Hematopoietic multipotent progenitor cell treated with erythropoietin and hydrocortisone succinate and interleukin-3 and kit ligand, for 6 days (in vitro differentiated cells): ENCODE data around the gene MAP7D1.
"Not testable (repeated sequence)": the region's sequence is repeated elsewhere in the genome, so short reads cannot be mapped to it uniquely, and the experiment has no call there.

ENCODE experiments used
- DNase-seq: peaks from one replicate; pipeline ENCODE4 v3.0.0-alpha.2; 2015

MAP7D1 gene

DNA sequence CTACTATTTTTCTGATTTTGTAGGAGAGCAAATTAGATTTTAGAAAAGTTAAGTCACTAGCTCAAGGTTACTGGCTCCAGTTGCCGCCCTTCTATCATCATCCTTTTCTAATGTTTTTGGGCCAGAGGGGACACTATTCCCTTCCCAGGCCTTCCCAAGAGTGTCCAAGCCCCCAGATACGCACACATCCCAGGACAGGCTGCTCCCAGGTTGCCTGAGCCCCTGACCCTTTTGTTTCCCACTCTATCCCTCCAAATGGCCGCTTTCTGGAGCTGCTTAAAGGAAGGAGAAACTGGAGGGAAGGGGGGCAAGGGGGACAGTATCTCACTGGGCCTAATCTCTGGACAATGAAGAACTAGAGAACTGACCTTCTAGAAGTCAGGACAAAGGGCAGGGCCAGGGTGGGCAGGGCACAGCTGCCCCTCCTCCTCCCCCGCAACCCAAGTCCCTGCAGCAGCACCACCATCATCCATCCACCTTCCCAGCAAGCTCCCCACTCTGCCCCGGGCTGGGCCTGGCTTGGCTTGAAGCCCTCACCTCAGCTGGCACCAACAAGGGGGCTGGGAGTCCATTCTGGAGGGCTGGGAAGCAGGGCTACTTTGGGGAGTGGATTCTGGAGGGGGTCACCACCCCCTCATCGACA, 1.1 kb upstream of the MAP7D1 start:
- DNase-seq, result no peak

DNA sequence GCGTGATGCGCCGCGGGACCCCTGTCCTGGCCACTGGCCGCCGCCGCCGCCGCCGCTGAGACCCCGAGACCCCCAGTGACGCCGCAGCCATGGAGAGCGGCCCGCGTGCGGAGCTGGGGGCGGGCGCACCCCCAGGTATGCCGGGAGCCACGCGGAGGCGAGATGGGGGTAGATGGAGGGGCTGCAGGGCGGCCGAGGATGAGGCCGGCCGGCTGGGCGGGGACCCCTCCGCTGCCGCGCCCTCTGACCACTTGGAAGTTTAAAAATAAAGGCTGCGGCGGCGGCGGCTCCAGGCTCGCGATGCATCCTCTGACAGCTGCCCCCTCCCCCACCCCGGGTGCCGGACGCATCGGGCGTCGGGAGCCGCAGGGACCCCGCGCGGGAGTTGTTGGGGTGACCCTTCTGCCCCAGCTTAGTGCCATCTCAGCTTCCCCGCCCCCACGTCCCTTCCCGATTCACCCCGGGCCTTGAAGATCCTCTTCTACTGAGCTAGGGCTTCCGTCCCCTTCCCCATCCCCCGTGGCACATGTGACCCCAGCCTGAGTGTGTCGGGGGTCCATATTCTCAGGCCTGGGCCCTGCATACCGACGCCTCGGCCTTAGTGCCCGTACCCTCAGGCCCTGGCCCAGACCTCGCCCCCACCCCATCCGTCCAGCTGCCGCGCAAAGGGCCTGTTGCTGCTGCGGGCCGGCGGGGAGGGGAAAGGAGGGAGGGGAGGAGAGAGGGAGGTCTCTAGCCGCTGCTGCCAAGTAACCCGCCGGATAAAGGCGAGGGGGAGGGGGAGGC, 562 bp downstream of the MAP7D1 start:
- DNase-seq, result peak; percentile 73

DNA sequence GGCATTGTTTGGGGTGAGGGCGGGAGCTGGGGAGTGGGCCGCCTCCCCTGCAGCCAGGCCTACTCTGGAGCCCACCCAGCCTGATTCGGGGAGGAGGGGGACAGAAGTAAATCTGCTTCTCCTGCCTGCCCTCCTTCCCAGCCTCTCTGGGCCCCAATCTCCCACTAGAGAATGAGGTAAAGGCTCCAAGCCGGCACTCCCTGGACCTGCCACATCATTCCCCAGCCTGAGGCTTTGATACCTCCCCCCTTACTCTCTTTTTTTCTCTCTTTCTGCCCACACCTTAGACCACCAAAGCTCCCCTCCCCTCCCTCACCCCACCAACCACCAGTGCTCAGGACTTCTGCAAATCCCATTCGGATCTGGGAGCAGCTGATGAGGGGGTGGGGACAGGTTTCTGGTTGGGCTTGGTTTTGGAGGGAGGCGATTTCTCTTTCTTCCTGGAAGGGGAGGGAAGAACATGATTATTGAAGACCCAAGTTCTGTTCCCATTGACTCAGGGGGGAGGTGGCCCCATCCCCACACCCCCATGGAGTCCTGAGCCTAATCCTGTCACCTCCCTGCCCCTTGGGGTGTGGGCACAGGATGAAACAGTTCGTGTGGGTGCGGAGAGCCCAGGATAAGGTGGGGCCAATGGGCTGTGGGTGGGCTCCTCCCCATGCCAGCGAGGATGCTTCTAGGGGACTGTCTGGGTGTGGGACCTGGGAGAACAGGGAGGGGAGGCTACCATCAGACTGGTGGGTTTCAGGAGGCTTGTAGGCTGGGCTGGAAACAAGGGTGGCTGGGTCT, 1.3 kb downstream of the MAP7D1 start:
- peak; percentile 39 for DNase-seq

DNA sequence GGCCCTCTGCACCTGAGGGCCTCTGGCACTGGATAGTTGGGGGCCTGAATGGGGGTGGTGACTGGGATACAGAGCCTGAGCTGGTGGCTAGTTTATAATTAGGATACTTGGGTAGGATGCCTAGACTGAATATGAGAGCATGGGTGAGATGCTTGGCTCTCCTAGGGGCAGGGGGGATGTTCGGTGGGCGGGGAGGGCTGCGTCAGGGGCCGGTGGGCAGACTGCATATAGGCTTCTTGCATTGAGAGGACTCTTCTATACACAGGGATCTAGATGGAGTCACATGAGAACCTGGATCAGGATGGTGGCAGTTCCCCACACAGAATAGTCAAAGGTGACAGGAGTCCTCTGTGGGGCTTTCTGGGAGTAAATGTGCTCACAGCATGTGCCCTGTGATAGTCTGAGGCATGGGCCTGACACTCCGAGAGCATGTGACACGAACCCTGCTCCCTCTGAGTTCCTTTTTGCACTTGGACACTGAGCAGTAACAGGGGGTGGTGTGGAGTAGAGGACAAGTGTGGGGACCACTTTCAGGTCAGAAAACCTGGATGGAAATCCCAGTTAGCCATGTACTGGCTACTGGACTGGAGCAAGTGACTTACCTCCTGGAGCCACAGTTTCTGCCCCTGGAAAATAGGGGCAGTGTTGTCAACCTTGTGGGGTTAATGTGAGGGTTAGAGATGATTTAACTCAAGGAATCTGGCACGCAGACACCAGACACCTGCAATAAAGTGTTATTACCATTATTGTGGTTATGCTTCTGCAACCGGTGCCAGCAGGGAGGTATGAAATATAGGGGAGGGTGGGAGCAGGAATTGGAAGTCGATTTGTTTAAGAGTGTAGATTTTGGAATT, 2.2 kb downstream of the MAP7D1 start:
- no peak for DNase-seq

DNA sequence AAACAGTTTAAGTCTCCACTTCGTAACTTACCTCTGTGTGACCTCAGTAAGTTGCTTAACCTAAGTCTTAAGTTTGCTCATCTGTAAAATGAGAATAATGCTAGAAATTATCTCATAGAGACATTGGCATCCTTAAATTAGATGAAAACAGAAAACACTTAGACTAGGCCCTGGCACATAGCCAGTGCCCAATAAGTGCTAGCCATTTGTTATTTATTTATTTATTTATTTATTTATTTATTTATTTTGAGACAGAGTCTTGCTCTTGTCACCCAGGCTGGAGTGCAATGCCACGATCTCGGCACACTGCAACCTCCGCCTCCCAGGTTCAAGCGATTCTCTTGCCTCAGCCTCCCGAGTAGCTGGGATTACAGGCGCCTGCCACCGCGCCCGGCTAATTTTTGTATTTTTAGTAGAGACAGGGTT, 2.9 kb downstream of the MAP7D1 start:
- DNase-seq, result not testable (repeated sequence)

DNA sequence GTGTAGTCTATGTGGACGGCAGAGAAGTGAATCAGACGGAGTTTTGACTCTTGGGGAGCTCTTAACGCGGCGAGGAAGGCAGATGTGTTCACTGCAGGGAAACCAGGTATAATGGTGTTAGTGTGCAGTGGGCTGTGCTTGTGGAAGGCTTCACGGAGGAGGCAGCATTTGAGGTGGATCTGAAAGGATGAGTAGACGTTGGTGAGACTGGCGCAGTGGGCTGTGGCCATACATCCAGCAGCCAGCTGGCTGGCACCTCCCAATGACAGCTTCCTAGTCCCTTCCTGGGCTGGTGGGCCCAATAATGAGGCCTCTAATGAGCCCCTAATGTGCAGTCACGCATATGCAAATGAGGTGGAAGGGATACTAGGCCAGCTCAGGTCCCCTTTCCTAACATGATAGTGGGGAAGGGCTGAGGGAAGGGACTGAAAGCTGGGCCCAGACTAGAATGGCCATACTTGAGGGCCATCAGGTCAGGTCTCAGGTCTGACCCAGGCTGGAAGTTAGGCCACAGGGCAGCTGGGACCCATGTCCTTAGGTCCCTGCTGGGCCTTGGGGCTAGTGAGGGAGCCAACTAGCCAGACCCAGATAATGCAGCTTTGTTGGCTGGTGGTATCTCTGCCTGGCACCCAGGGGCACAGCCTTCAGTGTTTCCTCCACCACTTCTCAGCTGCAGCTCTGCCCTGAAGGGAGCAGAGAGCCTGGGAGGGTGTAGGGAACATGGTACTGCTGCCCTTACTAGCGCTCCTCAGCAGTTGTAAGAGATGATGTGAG, 3.8 kb downstream of the MAP7D1 start:
- peak; percentile 32 for DNase-seq

DNA sequence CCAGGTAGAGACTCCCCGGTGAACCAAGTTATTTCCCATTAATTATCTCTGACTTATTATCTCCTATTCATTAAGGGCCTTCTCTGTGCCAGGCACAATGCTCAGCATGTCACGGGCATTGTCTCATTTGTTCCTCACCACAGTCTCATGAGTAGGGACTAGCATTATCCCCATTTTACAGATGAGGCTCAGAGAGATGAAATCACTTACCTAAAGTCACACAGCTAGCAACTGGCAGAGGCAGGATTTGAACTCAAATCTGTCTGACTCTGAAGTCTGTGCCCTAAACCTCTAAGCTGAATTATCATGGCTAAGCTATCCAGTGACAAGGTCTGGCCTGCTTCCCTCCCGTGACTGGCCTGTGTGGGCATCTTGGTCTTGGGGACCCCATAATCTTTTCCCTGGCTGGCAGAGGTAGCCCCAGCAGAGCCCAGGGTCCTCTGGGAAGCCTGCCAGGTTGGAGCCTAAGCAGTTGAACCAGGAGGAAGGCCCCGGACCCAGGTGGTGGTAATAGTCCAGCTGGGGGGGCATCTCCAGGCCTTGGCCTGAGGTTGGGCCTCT, 4.5 kb downstream of the MAP7D1 start:
- no peak for DNase-seq

DNA sequence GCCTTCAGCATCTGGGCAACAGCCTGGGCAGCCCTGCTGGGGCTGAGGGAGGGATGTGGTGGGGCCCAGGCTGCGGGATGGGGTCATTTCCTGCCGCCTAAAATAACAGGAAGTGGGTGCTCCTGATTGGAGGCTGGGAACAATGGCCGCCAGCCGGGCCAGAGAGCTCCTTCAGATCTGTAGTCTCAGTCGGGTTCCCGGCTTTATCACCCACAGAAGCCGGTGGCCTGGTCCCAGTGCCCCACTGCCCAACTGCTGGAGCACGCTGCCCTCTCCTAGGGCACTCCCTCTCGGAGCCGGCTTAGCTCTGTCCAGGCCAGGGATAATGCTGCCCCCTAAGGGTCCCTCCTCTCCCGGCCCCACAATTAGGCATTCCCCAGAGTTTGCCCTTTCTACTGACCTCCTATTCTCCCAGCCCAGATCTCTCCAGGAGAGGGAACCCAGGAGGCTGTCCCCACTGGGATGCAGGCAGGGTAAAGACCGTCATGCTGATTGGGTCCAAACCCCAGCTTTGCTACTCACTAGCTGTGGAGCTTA, 5.1 kb downstream of the MAP7D1 start:
- peak; percentile 86 for DNase-seq

DNA sequence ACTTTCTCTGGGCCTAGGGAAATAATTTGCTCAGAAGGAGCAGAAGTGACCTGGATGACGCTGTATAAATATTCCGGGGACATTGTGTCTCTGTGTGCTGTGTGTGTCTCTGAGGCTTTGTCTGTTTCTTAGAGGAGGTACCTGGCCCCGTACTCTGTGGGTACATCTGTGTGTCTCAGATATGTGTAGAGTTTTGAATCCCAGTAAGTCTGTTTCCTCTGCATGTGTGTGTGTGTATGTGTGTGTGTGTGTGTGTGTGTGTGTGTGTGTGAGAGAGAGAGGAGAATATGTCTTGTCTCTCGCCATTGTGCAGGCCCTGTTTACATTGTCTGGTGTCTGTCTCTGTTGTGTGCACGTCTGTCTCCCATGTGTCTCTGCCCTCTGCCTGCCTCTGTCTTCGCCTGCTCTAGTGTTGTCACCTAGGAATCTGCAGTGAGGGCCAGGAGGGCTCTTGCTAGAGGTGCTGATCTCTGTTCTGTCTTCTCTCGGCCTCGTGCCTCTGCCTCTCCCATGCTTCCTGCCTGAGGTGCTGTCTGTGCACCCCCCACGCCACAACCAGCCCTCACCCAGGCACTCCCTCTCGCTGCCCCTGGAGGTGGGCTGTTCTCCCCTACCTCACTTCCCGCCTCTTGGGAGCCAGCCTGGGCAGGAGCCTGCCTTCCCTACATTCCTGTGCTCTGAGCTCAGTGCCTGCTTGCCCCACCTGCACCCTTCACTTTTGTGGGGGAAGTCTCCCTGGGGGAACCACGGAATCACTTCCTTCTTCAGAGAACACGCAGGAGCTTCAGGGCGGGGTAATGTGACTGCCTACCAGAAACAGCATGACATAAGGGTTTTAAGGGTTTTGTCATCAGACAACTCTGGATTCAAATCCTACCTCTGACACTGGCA, 5.9 kb downstream of the MAP7D1 start:
- peak; percentile 58 for DNase-seq

DNA sequence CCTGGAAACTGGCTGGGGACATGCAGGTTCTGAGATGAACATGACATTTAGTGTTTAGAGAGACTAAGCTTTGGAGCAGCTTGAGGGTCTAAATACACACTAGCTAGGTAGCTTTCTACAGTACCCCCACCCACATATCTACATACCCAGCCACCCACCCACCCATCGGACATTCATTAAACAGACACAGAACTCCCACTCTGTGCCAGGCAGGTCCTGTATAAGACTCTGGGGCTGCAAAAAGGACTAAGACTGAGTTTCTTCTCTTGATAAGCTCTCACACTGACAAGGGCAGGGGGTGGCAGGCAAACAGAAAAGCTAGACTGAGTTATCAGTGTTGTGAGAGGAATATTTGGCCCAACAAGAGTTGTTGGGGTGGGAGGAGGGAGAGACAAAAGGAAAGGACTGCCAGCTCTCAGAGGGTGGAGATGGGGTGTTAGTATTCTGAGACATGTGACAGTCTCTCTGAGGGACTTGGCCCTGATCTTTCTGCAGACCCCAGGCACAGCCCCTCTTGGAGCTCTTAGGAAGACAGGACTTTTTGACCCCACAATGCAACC, 6.8 kb downstream of the MAP7D1 start:
- peak; percentile 87 for DNase-seq

DNA sequence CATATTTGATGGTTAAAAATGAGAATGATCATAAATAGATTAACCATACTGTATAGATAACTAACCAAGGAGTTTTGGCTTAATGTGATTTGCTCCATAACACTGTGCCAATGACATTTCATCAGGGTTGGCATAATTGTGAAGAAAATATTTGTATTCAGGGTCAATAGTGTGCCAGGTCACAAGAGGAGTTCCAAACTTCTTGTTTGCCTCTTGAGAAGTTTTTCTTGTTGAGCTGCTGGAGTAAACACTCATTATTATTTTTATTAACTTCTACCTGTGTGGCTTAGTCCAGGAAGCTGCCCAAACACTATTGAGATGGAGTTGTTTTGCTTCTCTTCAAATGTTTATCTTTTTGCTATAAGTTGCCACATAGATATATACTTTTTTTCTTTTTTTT, 7.5 kb downstream of the MAP7D1 start:
- DNase-seq, result no peak

DNA sequence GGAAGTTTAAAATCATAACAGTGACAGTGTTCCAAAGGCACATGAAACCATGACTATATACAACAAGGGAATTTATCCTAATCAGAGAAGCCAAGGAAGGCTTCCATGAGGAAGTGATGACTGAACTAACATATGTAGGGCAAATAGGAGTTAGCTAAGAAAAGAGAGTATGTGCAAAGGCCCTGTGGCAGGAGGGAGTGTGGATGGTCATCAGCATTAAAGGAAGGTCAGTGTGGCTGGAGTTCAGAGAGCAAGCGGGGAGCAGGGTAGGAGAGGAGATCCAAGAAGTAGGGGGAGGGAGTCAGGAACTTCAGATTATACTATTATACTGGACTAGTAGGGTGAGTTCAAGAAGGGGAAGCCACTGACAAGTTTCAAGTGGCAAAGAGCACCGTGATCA, 8.4 kb downstream of the MAP7D1 start:
- no peak for DNase-seq

DNA sequence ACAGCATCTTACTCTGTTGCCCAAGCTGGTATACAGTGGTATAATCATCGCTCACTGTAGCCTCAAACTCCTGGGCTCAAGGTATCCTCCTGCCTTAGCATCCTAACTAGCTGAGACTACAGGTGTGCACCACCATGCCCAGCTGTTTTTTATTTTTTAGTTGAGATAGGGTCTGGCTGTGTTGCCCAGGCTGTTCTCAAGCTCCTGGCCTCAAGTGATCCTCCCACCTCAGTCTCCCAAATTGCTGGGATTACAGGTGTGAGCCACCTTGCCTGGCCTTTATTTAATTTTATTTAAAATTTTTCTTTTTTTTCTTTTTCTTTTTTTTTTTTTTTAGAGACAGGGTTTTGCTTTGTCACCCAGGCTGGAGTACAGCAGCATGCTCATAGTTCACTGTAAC, 9.2 kb downstream of the MAP7D1 start:
- DNase-seq, result no peak

DNA sequence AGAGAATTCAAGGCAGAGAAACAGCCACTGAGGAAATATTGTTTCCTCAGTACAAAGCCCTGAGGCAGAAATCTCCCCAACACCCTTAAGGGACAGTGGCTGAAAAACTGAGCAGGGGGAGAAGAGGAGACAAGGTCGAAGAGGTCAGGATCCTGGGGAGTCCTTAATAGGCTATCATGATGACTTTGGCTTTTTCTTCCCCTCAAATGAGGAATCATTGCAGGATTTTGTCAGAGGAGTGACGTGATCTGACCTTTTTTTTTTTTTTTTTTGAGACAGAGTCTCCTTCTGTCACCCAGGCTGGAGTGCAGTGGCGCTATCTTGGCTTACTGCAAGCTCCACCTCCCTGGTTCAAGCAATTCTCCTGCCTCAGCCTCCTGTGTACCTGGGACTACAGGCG, 10.2 kb downstream of the MAP7D1 start:
- no peak for DNase-seq

DNA sequence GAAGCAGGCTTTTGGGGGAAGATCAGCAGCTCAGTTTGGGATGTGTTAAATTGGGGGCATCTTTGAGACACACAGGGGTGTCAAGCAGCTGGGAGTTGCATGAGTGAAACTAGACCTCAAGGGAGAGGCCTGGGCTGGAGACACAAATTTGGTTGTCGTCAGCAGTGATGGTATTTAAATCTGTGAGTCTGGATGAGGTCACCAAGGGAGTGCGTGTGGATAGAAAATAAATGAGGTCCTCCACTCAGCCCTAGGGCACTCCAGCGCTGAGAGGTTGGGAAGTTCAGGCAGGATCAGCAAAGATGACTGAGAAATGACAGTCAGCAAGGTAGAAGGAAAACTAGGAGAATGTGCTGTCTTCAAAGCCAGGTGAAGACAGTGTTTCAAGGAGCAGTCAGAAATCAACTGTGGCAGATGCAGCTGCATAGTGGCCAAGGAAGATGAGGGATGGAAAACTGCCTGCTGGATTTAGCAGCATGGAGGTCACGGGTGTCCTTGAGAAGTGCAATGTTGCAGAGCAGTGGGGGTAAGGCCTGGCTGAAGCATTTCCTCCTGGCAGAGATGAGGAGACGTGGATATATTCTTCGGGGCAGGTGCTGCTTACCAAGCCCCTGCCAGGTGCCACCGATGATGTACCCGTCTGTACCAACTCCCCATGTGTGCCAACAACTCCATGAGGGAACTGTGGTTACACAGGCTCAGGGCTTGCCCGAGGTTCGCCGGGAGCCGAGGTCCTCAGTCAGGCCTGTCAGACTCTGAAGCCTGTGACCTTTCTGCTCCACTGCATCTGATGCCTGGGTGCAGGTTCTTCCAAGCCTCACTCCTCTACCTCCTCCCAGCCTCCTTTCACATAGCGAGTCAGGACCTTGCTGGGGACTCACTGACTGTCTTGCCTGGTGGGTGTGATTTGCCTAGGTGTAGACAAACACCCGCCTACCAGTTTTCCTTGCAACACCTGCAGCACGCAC, 11.3 kb downstream of the MAP7D1 start:
- no peak for DNase-seq

DNA sequence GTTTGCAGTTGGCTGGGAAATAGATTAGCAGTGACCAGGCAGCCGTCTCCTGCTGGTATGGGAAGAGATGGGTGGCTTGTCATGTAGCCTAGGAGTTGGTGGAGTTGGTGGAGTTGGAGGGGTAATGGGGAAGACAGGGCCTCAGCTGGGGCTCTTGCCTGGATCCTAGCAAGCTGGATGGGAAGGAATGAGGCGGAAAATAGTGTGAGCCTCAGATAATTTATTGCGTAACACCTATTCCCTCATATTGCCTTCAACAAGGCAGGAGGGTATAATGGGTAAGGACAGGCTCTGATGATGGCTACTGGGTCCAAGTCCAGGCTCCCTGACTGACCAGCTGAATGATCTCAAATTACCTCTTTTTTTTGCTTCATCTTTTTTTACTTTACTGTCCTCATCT, 12.6 kb downstream of the MAP7D1 start:
- DNase-seq, result no peak

DNA sequence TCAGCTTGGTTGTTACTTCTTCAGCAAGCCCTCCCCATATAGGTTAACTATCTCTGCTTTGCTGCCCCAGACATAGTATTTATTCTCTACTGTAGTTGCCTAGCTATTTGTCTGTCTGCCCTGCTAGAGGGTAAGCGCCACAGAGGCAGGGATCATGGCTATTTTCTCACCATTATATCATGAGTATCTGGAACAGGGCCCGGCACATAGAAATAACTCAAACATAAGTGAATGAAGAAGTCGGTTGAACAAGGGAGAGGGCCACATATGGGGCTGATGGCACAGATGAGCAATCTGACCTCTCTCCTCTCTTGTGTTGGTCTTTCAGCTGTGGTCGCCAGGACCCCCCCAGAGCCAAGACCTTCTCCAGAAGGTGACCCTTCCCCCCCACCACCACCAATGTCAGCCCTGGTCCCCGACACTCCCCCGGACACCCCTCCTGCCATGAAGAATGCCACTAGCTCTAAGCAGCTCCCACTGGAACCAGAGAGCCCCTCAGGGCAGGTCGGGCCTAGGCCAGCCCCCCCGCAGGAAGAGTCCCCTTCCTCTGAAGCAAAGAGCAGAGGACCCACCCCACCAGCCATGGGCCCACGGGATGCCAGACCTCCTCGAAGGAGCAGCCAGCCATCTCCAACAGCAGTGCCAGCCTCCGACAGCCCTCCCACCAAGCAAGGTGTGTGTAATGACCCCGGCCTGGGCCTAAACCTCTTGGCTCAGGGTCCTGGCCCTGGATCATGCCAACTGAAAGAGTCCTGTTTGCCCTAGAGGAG, 14.9 kb downstream of the MAP7D1 start:
- DNase-seq, result no peak
